ENCODE data around the gene CENPB.

CENPB gene

GRCh38 chr20:3786126-3786484, 435 bp downstream of the CENPB start:
- DNase-seq = peak; percentile 68

GRCh38 chr20:3785240-3786125, 1.1 kb downstream of the CENPB start:
- peak; percentile 3 for DNase-seq

GRCh38 chr20:3784863-3785239, 1.7 kb downstream of the CENPB start:
- DNase-seq = no peak

- DNase-seq = no peak
Observed at GRCh38 chr20:3784216-3784853, 2.2 kb downstream of the CENPB start.

- no peak for DNase-seq
Observed at GRCh38 chr20:3783511-3784195, 2.9 kb downstream of the CENPB start.

- DNase-seq = no peak
Observed at GRCh38 chr20:3783068-3783489, 3.5 kb downstream of the CENPB start.

- no peak for DNase-seq
Observed at GRCh38 chr20:3782597-3782996, 3.9 kb downstream of the CENPB start.

- peak; percentile 94 for DNase-seq
Observed at GRCh38 chr20:3781153-3781910, 5.2 kb downstream of the CENPB start, which contains the start of gene SPEF1. SPEF1 (minus strand) TSS chr20:3781448; CDS start chr20:3781287, 161 bp downstream.

- DNase-seq = no peak
Observed at GRCh38 chr20:3778976-3779375, 7.6 kb downstream of the CENPB start.

GRCh38 chr20:3777716-3778629, 8.6 kb downstream of the CENPB start:
- peak; percentile 34 for DNase-seq

GRCh38 chr20:3777381-3777715, 9.2 kb downstream of the CENPB start:
- DNase-seq = no peak

- no peak for DNase-seq
Observed at GRCh38 chr20:3775457-3776108, 11.0 kb downstream of the CENPB start.

- no peak for DNase-seq
Observed at GRCh38 chr20:3771552-3772058, 14.9 kb downstream of the CENPB start.

GRCh38 chr20:3768342-3769130, 18.0 kb downstream of the CENPB start:
- DNase-seq = peak; percentile 81

GRCh38 chr20:3767427-3768341, 18.9 kb downstream of the CENPB start, which contains the start of gene ADISSP:
ADISSP (minus strand) TSS chr20:3767753; CDS start chr20:3760100, 7,653 bp downstream.
- DNase-seq = peak; percentile 99

- peak; percentile 20 for DNase-seq
Observed at GRCh38 chr20:3767110-3767426, 19.5 kb downstream of the CENPB start.

GRCh38 chr20:3766422-3767109, 20.0 kb downstream of the CENPB start:
- DNase-seq = no peak

- no peak for DNase-seq
Observed at GRCh38 chr20:3765171-3765882, 21.2 kb downstream of the CENPB start.
